ENCODE results near the gene SULT4A1.

Gene SULT4A1

DNA sequence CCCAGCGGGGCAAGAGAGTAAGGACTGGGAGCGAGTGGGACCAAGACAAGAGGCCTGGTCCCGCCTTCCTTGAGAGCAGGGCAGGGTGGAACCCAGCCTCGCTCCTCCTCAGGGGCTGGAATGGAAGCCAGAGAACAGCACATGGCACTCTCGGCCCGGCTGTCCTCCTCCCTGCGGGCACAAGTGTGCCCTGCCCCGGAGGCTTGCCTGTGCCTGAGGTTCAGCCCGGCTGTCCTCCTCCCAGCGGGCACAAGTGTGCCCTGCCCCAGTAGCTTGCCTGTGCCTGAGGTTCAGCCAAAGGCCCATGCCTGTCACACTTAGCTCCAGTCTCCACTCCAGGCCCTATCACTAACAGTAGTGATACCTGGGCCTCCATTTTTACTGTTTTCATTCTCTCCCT, 24.2 kb downstream of the SULT4A1 start:
- no peaks in the 10 kb centered on the region for H3K79me2 ChIP-seq (ENCODE audit: insufficient read depth, low read length)
- no peak overlapping the region for H3K4me3 ChIP-seq (ENCODE audit: low read depth in 1 of 2, low read length in 2 of 2)
- no peak overlapping the region for H3K27ac ChIP-seq (ENCODE audit: low read length)
- H3K4me1 ChIP-seq (ENCODE audit: insufficient read depth, low read length), result no peaks in the 10 kb centered on the region
- H3K36me3 ChIP-seq (ENCODE audit: insufficient read depth, low read length), result no peaks in the 10 kb centered on the region
- TF ChIP-seq, protein P1, sequence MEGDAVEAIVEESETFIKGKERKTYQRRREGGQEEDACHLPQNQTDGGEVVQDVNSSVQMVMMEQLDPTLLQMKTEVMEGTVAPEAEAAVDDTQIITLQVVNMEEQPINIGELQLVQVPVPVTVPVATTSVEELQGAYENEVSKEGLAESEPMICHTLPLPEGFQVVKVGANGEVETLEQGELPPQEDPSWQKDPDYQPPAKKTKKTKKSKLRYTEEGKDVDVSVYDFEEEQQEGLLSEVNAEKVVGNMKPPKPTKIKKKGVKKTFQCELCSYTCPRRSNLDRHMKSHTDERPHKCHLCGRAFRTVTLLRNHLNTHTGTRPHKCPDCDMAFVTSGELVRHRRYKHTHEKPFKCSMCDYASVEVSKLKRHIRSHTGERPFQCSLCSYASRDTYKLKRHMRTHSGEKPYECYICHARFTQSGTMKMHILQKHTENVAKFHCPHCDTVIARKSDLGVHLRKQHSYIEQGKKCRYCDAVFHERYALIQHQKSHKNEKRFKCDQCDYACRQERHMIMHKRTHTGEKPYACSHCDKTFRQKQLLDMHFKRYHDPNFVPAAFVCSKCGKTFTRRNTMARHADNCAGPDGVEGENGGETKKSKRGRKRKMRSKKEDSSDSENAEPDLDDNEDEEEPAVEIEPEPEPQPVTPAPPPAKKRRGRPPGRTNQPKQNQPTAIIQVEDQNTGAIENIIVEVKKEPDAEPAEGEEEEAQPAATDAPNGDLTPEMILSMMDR (IDR thresholded peaks at IDR 0.05; ENCODE audit: borderline replicate concordance, extremely low read depth, low read length, poor library complexity, severe bottlenecking), result no peak
- no peak for TF ChIP-seq EZH2 (IDR thresholded peaks at IDR 0.05; ENCODE audit: borderline replicate concordance, low read depth, low read length, severe bottlenecking)
- ATAC-seq (ENCODE audit: insufficient read depth, low read depth), result no peak
- H3K9ac ChIP-seq (ENCODE audit: low read depth, low read length), result no peak overlapping the region
- no peaks in the 10 kb centered on the region for H3K9me3 ChIP-seq (ENCODE audit: insufficient read depth, low read length, severe bottlenecking)
- no peak overlapping the region for H2AFZ ChIP-seq (ENCODE audit: low read depth, low read length)
- DNase-seq, result no peak
- no peaks in the 10 kb centered on the region for H4K20me1 ChIP-seq (ENCODE audit: insufficient read depth, low read length)
- no peak overlapping the region for H3K4me2 ChIP-seq (ENCODE audit: insufficient read depth, low read length)
- no peaks in the 10 kb centered on the region for H3K27me3 ChIP-seq (ENCODE audit: insufficient read depth, low read length, poor library complexity)

DNA sequence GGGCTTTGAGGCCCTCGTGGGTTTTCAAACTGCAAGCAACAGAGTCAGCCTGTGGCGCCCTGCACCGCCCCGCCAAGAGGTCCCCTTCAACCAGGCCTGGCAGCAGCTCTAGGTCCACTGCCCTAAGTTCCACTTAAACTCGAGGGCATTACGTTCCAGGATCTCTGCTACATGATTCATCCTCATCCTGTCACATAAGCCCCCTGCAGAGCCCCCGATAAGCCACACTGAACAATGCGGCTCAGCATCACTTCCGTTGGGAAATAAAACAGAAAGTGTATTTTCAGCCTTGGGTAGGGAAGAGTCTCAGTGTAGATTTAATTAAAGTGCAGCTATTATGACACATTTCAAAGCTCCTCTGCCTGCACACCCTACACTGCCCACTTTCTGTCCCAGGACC, 24.6 kb downstream of the SULT4A1 start:
- H3K4me1 ChIP-seq (ENCODE audit: insufficient read depth, low read length), result no peaks in the 10 kb centered on the region
- H3K4me3 ChIP-seq (ENCODE audit: low read depth in 1 of 2, low read length in 2 of 2), result no peak overlapping the region
- H3K4me2 ChIP-seq (ENCODE audit: insufficient read depth, low read length), result no peak overlapping the region
- no peak overlapping the region for H2AFZ ChIP-seq (ENCODE audit: low read depth, low read length)
- no peaks in the 10 kb centered on the region for H3K9me3 ChIP-seq (ENCODE audit: insufficient read depth, low read length, severe bottlenecking)
- TF ChIP-seq, protein P1 (IDR thresholded peaks at IDR 0.05; ENCODE audit: borderline replicate concordance, extremely low read depth, low read length, poor library complexity, severe bottlenecking), result no peak
- TF ChIP-seq EZH2 (IDR thresholded peaks at IDR 0.05; ENCODE audit: borderline replicate concordance, low read depth, low read length, severe bottlenecking), result no peak
- H3K27me3 ChIP-seq (ENCODE audit: insufficient read depth, low read length, poor library complexity), result no peaks in the 10 kb centered on the region
- H3K36me3 ChIP-seq (ENCODE audit: insufficient read depth, low read length), result no peaks in the 10 kb centered on the region
- no peak overlapping the region for H3K9ac ChIP-seq (ENCODE audit: low read depth, low read length)
- no peaks in the 10 kb centered on the region for H3K79me2 ChIP-seq (ENCODE audit: insufficient read depth, low read length)
- no peaks in the 10 kb centered on the region for H4K20me1 ChIP-seq (ENCODE audit: insufficient read depth, low read length)
- no peak for ATAC-seq (ENCODE audit: insufficient read depth, low read depth)
- no peak overlapping the region for H3K27ac ChIP-seq (ENCODE audit: low read length)
- DNase-seq, result no peak

DNA sequence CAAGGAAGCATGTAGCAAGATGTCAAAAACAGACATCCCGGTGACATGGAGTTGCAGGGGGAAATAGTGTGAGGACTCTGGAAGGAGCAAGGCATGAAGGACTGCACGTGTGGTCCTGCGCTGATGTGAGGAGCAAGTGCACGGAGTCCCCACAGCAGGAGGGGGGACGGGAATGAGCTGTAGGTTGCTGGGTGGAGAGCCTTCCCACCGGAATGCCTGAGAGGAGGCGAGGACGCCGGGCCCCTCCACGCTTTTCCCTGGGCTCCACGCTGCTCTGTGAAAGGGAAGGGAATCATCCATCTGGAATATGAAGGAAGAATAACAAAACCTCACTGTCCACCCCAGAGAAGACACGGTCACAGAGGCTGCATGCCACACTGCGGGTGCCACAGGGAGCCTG, 26.6 kb downstream of the SULT4A1 start:
- Histone ChIP-seq H4K20me1 (ENCODE audit: insufficient read depth, low read length) (no peaks in the 10 kb centered on the region), H3K79me2 (ENCODE audit: insufficient read depth, low read length) (no peaks in the 10 kb centered on the region), H3K9ac (ENCODE audit: low read depth, low read length) (no peak overlapping the region), H3K4me3 (ENCODE audit: low read depth in 1 of 2, low read length in 2 of 2) (no peak overlapping the region), H3K9me3 (ENCODE audit: insufficient read depth, low read length, severe bottlenecking) (no peaks in the 10 kb centered on the region), H2AFZ (ENCODE audit: low read depth, low read length) (no peak overlapping the region), H3K27ac (ENCODE audit: low read length) (no peak overlapping the region), H3K4me2 (ENCODE audit: insufficient read depth, low read length) (no peak overlapping the region), H3K27me3 (ENCODE audit: insufficient read depth, low read length, poor library complexity) (no peaks in the 10 kb centered on the region), H3K4me1 (ENCODE audit: insufficient read depth, low read length) (no peaks in the 10 kb centered on the region), H3K36me3 (ENCODE audit: insufficient read depth, low read length) (no peaks in the 10 kb centered on the region)
- no peak for ATAC-seq (ENCODE audit: insufficient read depth, low read depth)
- no peak for DNase-seq
- no peak for TF ChIP-seq EZH2 (IDR thresholded peaks at IDR 0.05; ENCODE audit: borderline replicate concordance, low read depth, low read length, severe bottlenecking)
- TF ChIP-seq, protein P1 (IDR thresholded peaks at IDR 0.05; ENCODE audit: borderline replicate concordance, extremely low read depth, low read length, poor library complexity, severe bottlenecking), result no peak

DNA sequence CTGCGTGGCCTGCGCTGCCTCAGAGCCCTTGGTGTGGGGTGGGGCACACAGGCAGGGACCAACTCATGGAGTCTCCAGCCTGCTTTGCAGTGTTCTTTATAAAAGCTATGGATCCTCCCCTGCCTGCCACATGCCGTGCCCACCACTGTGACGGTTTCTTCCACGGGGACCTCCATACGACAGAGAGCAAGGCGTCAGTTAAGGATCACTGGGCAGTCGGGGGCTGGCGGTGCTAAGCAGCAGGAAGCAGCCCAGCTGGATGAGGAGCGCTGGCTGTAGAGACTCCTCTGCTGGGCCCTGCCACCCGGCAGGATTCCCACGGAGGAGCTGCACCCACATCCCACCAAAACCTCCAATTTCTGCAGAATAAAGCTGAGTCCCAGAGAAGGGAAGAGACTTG, 27.1 kb downstream of the SULT4A1 start:
- H3K27ac ChIP-seq (ENCODE audit: low read length), result no peak overlapping the region
- TF ChIP-seq, protein P1 (IDR thresholded peaks at IDR 0.05; ENCODE audit: borderline replicate concordance, extremely low read depth, low read length, poor library complexity, severe bottlenecking), result no peak
- no peak for TF ChIP-seq EZH2 (IDR thresholded peaks at IDR 0.05; ENCODE audit: borderline replicate concordance, low read depth, low read length, severe bottlenecking)
- no peak overlapping the region for H3K9ac ChIP-seq (ENCODE audit: low read depth, low read length)
- H3K4me3 ChIP-seq (ENCODE audit: low read depth in 1 of 2, low read length in 2 of 2), result no peak overlapping the region
- ATAC-seq (ENCODE audit: insufficient read depth, low read depth) (no peak), DNase-seq (no peak)
- no peak overlapping the region for H2AFZ ChIP-seq (ENCODE audit: low read depth, low read length)
- H4K20me1 ChIP-seq (ENCODE audit: insufficient read depth, low read length), result no peaks in the 10 kb centered on the region
- H3K27me3 ChIP-seq (ENCODE audit: insufficient read depth, low read length, poor library complexity), result no peaks in the 10 kb centered on the region
- no peaks in the 10 kb centered on the region for H3K79me2 ChIP-seq (ENCODE audit: insufficient read depth, low read length)
- no peaks in the 10 kb centered on the region for H3K4me1 ChIP-seq (ENCODE audit: insufficient read depth, low read length)
- no peaks in the 10 kb centered on the region for H3K36me3 ChIP-seq (ENCODE audit: insufficient read depth, low read length)
- no peak overlapping the region for H3K4me2 ChIP-seq (ENCODE audit: insufficient read depth, low read length)
- no peaks in the 10 kb centered on the region for H3K9me3 ChIP-seq (ENCODE audit: insufficient read depth, low read length, severe bottlenecking)

All from DND-41 (cell line).